Stimulated activated naive CD4-positive, alpha-beta T cell (primary cell): ENCODE data around the gene SOD1.
"Not testable (repeated sequence)": the region's sequence is repeated elsewhere in the genome, so short reads cannot be mapped to it uniquely, and the experiment has no call there.

ENCODE experiments used
- DNase-seq, 6 experiments: peaks; one replicate each; lab custom pipeline; 2025; lab: John Stamatoyannopoulos, UW

Gene SOD1

GRCh38 chr21:31656199-31657095 lies 3.0 kb upstream of the SOD1 start:
- DNase-seq: no peak

DNA sequence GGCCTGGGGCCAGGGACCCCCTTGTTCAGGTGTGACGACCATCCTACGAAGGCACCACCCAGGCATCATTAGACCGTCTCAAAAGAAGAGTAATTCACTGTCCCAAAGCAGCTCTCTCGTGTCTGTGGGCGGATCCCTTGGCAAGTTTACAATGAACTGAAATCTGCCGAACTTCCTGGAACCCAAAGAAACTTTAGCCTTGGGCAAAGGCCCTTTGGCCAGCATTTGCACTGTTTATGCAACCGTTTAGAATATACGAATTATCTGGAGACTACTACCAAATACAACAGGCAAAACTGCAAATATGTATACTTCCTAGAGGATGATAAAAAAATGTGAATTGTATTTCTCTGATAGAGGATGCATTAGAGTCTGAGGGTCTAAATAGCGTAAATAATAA lies 1.4 kb upstream of the SOD1 start:
- DNase-seq: no peak

DNA sequence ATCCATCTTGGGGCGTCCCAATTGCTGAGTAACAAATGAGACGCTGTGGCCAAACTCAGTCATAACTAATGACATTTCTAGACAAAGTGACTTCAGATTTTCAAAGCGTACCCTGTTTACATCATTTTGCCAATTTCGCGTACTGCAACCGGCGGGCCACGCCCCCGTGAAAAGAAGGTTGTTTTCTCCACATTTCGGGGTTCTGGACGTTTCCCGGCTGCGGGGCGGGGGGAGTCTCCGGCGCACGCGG lies 282 bp upstream of the SOD1 start:
- DNase-seq: no peak

GRCh38 chr21:31660259-31660565 lies 719 bp downstream of the SOD1 start:
- DNase-seq: peak in 2 of 6 experiments; percentile 34 to 62

- no peak for DNase-seq
These were observed 1.1 kb downstream of the SOD1 start for GRCh38 chr21:31660591-31660990.

DNA sequence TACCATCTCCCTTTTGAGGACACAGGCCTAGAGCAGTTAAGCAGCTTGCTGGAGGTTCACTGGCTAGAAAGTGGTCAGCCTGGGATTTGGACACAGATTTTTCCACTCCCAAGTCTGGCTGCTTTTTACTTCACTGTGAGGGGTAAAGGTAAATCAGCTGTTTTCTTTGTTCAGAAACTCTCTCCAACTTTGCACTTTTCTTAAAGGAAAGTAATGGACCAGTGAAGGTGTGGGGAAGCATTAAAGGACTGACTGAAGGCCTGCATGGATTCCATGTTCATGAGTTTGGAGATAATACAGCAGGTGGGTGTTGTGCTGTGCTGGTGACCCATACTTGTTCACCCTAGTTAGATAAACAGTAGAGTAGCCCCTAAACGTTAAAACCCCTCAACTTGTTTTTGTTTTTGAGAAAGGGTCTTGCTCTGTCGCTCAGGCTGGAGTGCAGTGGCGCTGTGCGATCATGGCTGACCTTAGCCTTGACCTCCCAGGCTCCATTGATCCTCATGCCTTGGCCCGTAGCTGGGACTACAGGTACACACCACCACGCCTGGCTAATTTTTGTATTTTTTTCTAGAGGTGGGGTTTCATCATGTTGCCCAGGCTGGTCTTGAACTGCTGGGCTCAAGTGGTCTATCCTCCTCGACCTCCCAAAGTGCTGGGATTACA lies 4.2 kb downstream of the SOD1 start:
- DNase-seq: no peak

DNA sequence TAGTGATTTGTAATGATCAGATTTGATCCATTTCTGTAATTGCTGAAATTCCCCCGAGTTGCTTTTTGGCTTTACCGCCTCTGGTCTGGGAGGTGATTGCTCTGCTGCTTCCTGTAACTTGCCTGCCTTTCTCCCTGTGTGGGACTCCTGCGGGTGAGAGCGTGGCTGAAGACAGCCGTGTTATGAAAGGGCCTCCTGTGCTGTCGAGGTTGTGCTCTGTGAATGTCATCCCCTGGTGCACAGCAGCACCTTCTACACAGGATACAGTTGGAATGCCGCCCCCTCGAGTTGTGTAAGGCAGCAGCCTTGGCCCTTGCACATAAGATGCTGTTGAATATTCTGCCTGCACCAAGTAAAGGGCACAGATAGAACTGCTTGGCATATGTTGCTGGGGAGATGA lies 5.9 kb downstream of the SOD1 start:
- no peak for DNase-seq

GRCh38 chr21:31665869-31666268 lies 6.4 kb downstream of the SOD1 start:
- DNase-seq: not testable (repeated sequence)

DNA sequence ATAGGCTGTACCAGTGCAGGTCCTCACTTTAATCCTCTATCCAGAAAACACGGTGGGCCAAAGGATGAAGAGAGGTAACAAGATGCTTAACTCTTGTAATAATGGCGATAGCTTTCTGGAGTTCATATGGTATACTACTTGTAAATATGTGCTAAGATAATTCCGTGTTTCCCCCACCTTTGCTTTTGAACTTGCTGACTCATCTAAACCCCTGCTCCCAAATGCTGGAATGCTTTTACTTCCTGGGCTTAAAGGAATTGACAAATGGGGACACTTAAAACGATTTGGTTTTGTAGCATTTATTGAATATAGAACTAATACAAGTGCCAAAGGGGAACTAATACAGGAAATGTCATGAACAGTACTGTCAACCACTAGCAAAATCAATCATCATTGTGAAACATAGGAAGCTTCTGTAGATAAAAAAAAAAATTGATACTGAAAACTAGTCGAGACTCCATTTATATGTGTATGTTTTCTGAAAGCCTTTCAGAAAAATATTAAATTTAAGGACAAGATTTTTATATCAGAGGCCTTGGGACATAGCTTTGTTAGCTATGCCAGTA lies 7.0 kb downstream of the SOD1 start:
- no peak for DNase-seq

- DNase-seq: no peak
These were observed 7.6 kb downstream of the SOD1 start for GRCh38 chr21:31667132-31667531.

DNA sequence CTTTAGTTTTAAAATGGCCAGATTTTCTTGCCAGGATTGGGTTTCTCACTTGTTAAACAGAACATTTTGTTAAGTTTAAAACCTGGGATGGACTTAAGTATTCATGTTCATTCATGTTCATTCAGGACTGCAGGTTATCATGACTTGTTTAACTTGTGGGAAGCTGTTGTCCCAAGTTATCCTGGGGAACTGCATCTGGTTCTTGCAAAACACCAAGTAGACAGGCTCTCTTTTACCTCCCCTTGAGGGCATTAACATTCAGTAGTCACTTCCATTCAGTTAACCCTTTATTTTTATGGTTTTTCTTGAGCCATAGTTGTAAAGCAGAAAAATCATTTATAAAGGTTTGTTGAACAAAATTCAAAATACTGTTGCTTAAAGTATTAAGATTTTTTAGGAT lies 8.1 kb downstream of the SOD1 start:
- DNase-seq: no peak

GRCh38 chr21:31668651-31669491 lies 9.4 kb downstream of the SOD1 start:
- no peak for DNase-seq

DNA sequence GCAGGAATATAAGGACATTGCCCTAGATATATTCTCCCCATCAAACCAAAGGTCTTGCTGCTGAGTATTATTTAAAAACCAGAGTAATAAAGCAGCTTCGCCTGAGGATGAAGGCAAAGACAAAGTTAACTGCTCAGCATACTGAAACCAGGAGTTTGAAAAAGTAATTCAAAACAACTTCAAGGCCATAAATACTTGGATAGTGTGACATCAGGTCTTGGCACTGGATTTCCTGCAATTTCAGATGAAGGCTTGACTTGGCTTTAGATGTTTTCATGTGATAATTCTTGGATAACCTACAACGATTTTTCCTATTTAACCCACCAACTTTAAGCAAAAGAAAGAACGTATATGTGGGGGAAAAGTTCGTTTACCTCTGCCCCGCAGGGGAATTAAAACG lies 10.6 kb downstream of the SOD1 start:
- no peak for DNase-seq

GRCh38 chr21:31671146-31671716 lies 11.7 kb downstream of the SOD1 start:
- no peak for DNase-seq

DNA sequence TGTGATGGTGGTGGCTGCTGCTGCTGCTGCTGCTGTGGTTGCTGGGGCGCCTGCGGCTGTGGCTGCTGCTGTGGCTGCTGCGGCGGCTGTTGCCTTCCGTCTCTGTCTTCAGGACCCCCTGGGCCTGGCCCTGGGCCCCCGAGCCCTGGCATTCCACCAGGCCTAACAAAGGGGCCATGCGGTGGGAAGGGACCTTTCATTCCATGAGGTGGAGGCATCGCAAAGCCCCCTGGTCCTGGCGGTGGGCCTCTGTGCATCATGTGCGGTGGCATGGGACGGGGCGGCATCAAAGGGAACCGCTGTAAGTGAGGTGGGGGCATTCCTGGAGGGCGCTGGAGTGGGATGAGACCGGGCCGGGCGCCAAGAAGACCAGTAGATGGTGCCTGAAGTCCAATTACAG lies 12.4 kb downstream of the SOD1 start:
- no peak for DNase-seq

GRCh38 chr21:31673321-31673912 lies 13.9 kb downstream of the SOD1 start:
- no peak for DNase-seq

- no peak for DNase-seq
These were observed 15.8 kb downstream of the SOD1 start for GRCh38 chr21:31675318-31675717.

GRCh38 chr21:31675960-31676359 lies 16.5 kb downstream of the SOD1 start:
- DNase-seq: no peak

- DNase-seq: no peak
These were observed 17.6 kb downstream of the SOD1 start for GRCh38 chr21:31677047-31677446.

DNA sequence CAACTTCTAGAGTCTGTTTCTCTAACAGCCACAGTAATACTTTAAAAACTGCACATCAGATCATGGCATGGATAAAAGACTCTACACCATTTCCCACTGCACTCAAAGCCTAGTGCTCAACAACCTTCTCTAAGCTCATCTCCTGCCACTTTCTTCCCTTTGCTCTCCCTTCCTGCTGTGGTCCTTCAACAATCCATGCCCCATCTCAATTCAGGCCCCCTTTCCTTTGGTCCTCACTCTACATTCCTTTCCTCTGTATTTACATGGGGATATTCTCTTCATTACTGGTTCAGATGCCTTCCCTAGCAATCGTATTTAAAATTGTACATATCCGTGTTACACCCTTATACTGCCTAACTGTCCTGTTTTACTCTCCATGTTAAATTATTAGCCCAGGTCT lies 19.0 kb downstream of the SOD1 start:
- no peak for DNase-seq

DNA sequence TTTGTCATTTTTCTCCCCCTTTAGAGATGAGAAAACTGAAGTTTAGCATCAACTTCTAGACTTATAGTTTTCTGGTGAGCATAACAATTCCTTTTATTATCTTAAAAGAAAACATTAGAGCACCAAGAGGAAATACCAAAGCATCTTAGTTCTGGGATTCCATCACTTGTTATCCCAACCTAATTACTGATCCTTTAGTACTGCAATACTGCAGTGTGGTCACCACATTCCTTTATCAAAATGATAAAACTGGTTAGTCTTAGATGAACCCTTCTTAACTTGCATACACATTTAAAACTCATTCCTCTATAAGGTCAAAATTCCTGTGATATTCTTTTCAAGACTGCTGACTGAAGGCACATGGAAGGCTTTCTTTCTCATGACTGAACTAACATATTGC lies 23.1 kb downstream of the SOD1 start:
- DNase-seq: no peak

- no peak for DNase-seq
These were observed 23.5 kb downstream of the SOD1 start for GRCh38 chr21:31683029-31683428.
